B cell (primary cell): ENCODE data around the gene DGCR2. TPM values are rescaled to one million over a fixed set of nuclear protein-coding genes. Genes with fewer than 3 reads are reported as not detected.

ENCODE experiments used
- ATAC-seq: fragments of 200-7000 bp; cut with Tn5 transposase; one replicate; pipeline ENCODE4 v1.10.0; 2021; ENCODE audit warnings: low read depth, mild to moderate bottlenecking, moderate number of reproducible peaks, moderate library complexity
- CTCF ChIA-PET: fragments of 350-600 bp; sonication (Branson Sonifier 250); formaldehyde crosslinking; loops from one replicate; lab custom pipeline; 2021; ENCODE audit warnings: antibody characterized with exemption, inconsistent platforms; lab: Charles Lee
- POLR2A ChIA-PET: fragments of 350-600 bp; sonication (Branson Sonifier 250); formaldehyde crosslinking; loops from one replicate; lab custom pipeline; 2021; ENCODE audit warnings: antibody characterized with exemption; lab: Charles Lee
- DNase-seq: peaks from one replicate; pipeline ENCODE4 v3.0.0; 2013
- H2AFZ ChIP-seq: 2 replicates; pipeline ENCODE4 v1.6.1; 2012; ENCODE audit warnings: mild to moderate bottlenecking, low read depth, low read length; ENCODE audit not compliant: insufficient read depth, poor library complexity, severe bottlenecking
- H3K27ac ChIP-seq, 2 donors: 1 replicate in 1 of 2; 2 replicates in 1 of 2; pipeline ENCODE4 v1.5.1; 2012 to 2013; ENCODE audit warnings: low read length in 2 of 2, mild to moderate bottlenecking in 2 of 2, moderate library complexity in 1 of 2
- H3K27me3 ChIP-seq, 4 experiments: fragments of 200-600 bp in 1 of 4; sonication (generic) in 1 of 4; replicated peaks in 1 of 4; 1 replicate in 2 of 4; 2 replicates in 2 of 4; pipeline versions ENCODE4 v1.6.1 to v1.7.0; 2013 to 2016; ENCODE audit warnings: low read length in 3 of 4, mild to moderate bottlenecking in 2 of 4, mixed read lengths in 1 of 4, moderate library complexity in 1 of 4; ENCODE audit not compliant: insufficient read depth in 4 of 4, control insufficient read depth in 3 of 4; ENCODE audit errors: control extremely low read depth in 1 of 4
- H3K36me3 ChIP-seq, 2 experiments: replicated peaks in 1 of 2; 1 replicate in 1 of 2; 2 replicates in 1 of 2; pipeline versions ENCODE4 v1.6.1 to v1.7.1; 2013; ENCODE audit warnings: low read length in 1 of 2; ENCODE audit not compliant: insufficient read depth in 2 of 2, control insufficient read depth in 1 of 2; ENCODE audit errors: control extremely low read depth in 1 of 2, extremely low read depth in 1 of 2
- H3K4me1 ChIP-seq, 2 donors: fragments of 200-600 bp in 1 of 2; sonication (generic) in 1 of 2; 1 replicate in 1 of 2; 2 replicates in 1 of 2; pipeline versions ENCODE4 v1.5.1 to v1.6.1; 2013 to 2017; ENCODE audit warnings: low read length in 2 of 2; ENCODE audit not compliant: control insufficient read depth in 2 of 2, insufficient read depth in 2 of 2
- H3K4me2 ChIP-seq: replicated peaks from 2 replicates; pipeline ENCODE3; 2012; ENCODE audit warnings: mild to moderate bottlenecking, low read depth, low read length; ENCODE audit not compliant: poor library complexity, severe bottlenecking
- H3K4me3 ChIP-seq, 5 experiments: fragments of 200-600 bp in 1 of 5; sonication (generic) in 1 of 5; 1 replicate in 3 of 5; 2 replicates in 2 of 5; pipeline versions ENCODE4 v1.5.1 to v1.7.0; 2011 to 2016; ENCODE audit warnings: low read length in 4 of 5, mild to moderate bottlenecking in 4 of 5, low read depth in 2 of 5, control low read depth in 1 of 5, moderate library complexity in 1 of 5; ENCODE audit not compliant: insufficient read depth in 1 of 5; ENCODE audit errors: control extremely low read depth in 1 of 5, extremely low read depth in 1 of 5
- H3K79me2 ChIP-seq: fragments of 200-600 bp; sonication (generic); one replicate; pipeline ENCODE4 v1.6.0; 2016; ENCODE audit warnings: low read length; ENCODE audit not compliant: control insufficient read depth, insufficient read depth
- H3K9ac ChIP-seq: fragments of 200-600 bp; sonication (generic); 2 replicates; pipeline ENCODE4 v1.6.1; 2017; ENCODE audit warnings: mild to moderate bottlenecking, low read length, moderate library complexity
- H3K9me3 ChIP-seq, 3 donors: one replicate each; pipeline versions ENCODE4 v1.6.1 to v1.7.1; 2013; ENCODE audit warnings: low read length in 2 of 3; ENCODE audit not compliant: control insufficient read depth in 2 of 3, insufficient read depth in 1 of 3; ENCODE audit errors: control extremely low read depth in 1 of 3
- H4K20me1 ChIP-seq: 2 replicates; pipeline ENCODE4 v1.6.0; 2012; ENCODE audit warnings: mild to moderate bottlenecking, low read length; ENCODE audit not compliant: insufficient read depth, control insufficient read depth, poor library complexity, severe bottlenecking
- H3K27ac Mint-ChIP-seq: one replicate; pipeline ENCODE4 v1.8.0; 2021; ENCODE audit warnings: mixed read lengths
- H3K27me3 Mint-ChIP-seq: one replicate; pipeline ENCODE4 v1.8.0; 2021; ENCODE audit warnings: mixed read lengths
- H3K4me1 Mint-ChIP-seq: one replicate; pipeline ENCODE4 v1.8.0; 2021; ENCODE audit warnings: mixed read lengths
- H3K4me3 Mint-ChIP-seq: one replicate; pipeline ENCODE4 v1.8.0; 2021; ENCODE audit warnings: mixed read lengths
- H3K9me3 Mint-ChIP-seq: one replicate; pipeline ENCODE4 v1.8.0; 2022; ENCODE audit warnings: mixed read lengths; ENCODE audit not compliant: insufficient read depth
- EZH2 ChIP-seq: IDR thresholded peaks from 2 replicates; pipeline ENCODE4 v1.6.1; 2012; ENCODE audit warnings: borderline replicate concordance, low read depth, mild to moderate bottlenecking, moderate library complexity, low read length; ENCODE audit not compliant: insufficient read depth, poor library complexity, severe bottlenecking
- WGBS: methylation state at CpG from one replicate; pipeline ENCODE4 v1.1.5; 2013; ENCODE audit warnings: missing lambda C conversion rate; ENCODE audit not compliant: insufficient coverage; 5-methylcytosine and 5-hydroxymethylcytosine counted together
- intact Hi-C: fragments of 100-400 bp; cut with micrococcal nuclease; formaldehyde crosslinking; loops from one replicate; pipeline ENCODE4 v1.10.0; 2022
- polyA plus RNA-seq: library from polyadenylated mRNA; depleted of rRNA; stranded (reverse); fragments of >200 nt; gene quantifications from 2 replicates; pipeline ENCODE4 v1.2.3, GENCODE V29; 2012
- total RNA-seq, 2 donors: library from RNA; stranded (reverse); fragments of 120-200 nt in 1 of 2; gene quantifications; 1 replicate in 1 of 2; 2 replicates in 1 of 2; pipeline versions ENCODE4 v1.2.3 to v1.2.4, GENCODE V29; 2013 to 2022
- TF ChIP-seq, protein P1 (sequence below): fragments of 200-600 bp; IDR thresholded peaks from one replicate; pipeline ENCODE4 v1.8.0; 2022; ENCODE audit warnings: antibody characterized with exemption, mild to moderate bottlenecking

DGCR2 gene
- total and polyA plus RNA-seq, 2 donors (not counting 1 experiment from before 2014, with no cell fraction given), result 28.8 to 49.5 TPM

DNA sequence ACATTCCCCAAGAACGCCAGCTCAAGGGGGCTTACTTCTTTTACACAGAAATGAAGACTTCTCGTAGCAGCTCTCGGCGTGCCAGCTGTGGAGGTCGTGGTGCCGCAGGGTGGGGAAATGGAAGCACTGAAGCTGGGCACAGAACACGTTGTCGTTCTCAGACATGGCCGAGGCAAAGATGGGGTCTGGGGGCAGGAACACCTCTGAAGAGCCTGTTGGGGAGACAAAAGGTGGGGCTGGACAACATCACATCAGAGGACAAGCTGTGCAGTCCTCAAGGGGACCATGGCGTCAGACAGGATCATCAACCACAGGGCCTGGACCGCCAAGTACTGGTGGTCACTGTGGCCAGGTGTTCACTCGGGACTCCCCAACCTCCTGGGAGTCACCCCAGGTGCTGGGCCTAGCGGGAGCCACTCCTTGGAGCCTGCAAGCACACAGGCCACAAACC lies 65.2 kb downstream of the DGCR2 start:
- ATAC-seq (no peak), DNase-seq (no peak)
- H2AFZ ChIP-seq, result no peak overlapping the region
- H3K79me2 ChIP-seq, result no peaks in the 10 kb centered on the region
- H3K9ac ChIP-seq, result no peak overlapping the region
- POLR2A ChIA-PET, result no interaction called here
- H3K4me2 ChIP-seq, result no peak overlapping the region
- TF ChIP-seq, protein P1, sequence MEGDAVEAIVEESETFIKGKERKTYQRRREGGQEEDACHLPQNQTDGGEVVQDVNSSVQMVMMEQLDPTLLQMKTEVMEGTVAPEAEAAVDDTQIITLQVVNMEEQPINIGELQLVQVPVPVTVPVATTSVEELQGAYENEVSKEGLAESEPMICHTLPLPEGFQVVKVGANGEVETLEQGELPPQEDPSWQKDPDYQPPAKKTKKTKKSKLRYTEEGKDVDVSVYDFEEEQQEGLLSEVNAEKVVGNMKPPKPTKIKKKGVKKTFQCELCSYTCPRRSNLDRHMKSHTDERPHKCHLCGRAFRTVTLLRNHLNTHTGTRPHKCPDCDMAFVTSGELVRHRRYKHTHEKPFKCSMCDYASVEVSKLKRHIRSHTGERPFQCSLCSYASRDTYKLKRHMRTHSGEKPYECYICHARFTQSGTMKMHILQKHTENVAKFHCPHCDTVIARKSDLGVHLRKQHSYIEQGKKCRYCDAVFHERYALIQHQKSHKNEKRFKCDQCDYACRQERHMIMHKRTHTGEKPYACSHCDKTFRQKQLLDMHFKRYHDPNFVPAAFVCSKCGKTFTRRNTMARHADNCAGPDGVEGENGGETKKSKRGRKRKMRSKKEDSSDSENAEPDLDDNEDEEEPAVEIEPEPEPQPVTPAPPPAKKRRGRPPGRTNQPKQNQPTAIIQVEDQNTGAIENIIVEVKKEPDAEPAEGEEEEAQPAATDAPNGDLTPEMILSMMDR, result no peak
- TF ChIP-seq EZH2, result no peak
- no peak overlapping the region for H3K27ac ChIP-seq
- H3K9me3 ChIP-seq, result no peaks in the 10 kb centered on the region
- WGBS, result over 99% methylated on average over 13 of the region's 13 CpGs
- H3K9me3 Mint-ChIP-seq, result no peaks in the 10 kb centered on the region
- no peaks in the 10 kb centered on the region for H3K27me3 Mint-ChIP-seq
- peaks cover 26% of the 10 kb centered on the region for H4K20me1 ChIP-seq
- H3K4me3 ChIP-seq, result no peak overlapping the region
- no peak overlapping the region for H3K4me3 Mint-ChIP-seq
- H3K27ac Mint-ChIP-seq, result no peak overlapping the region
- H3K4me1 ChIP-seq, result no peaks in the 10 kb centered on the region
- peaks cover 2 to 71% of the 10 kb centered on the region in 2 experiments for H3K36me3 ChIP-seq
- CTCF ChIA-PET, result no interaction called here
- intact Hi-C loops, result no loop called here
- H3K27me3 ChIP-seq, result no peaks in the 10 kb centered on the region
- no peaks in the 10 kb centered on the region for H3K4me1 Mint-ChIP-seq

GRCh38 chr22:19055801-19056200 lies 66.4 kb downstream of the DGCR2 start:
- DNase-seq, result no peak
- Histone ChIP-seq H2AFZ (no peak overlapping the region), H3K4me2 (no peak overlapping the region), H3K27me3 (no peaks in the 10 kb centered on the region), H3K36me3 (peaks cover 2 to 68% of the 10 kb centered on the region in 2 experiments), H3K79me2 (no peaks in the 10 kb centered on the region), H3K4me1 (no peaks in the 10 kb centered on the region), H3K9ac (no peak overlapping the region), H3K4me3 (no peak overlapping the region), H4K20me1 (peaks cover 18% of the 10 kb centered on the region), H3K27ac (no peak overlapping the region), H3K9me3 (no peaks in the 10 kb centered on the region)
- CTCF ChIA-PET, result interaction anchor here (0.7 to 0.8 kb wide), 2 partner anchors 14 to 49 kb away, joined by 3 read pairs; no protein-coding TSS in a partner anchor
- intact Hi-C loops, result no loop called here
- H3K4me3 Mint-ChIP-seq, result no peak overlapping the region
- WGBS, result 99% methylated on average over 13 of the region's 17 CpGs
- H3K4me1 Mint-ChIP-seq, result no peaks in the 10 kb centered on the region
- no peak for TF ChIP-seq EZH2
- TF ChIP-seq, protein P1, result no peak
- POLR2A ChIA-PET, result no interaction called here
- H3K9me3 Mint-ChIP-seq, result no peaks in the 10 kb centered on the region
- H3K27ac Mint-ChIP-seq, result no peak overlapping the region
- H3K27me3 Mint-ChIP-seq, result no peaks in the 10 kb centered on the region
- no peak for ATAC-seq
